Measurements from ENCODE around the gene PIK3AP1. TPM values are rescaled to one million over a fixed set of nuclear protein-coding genes. Genes with fewer than 3 reads are reported as not detected.
A peak's percentile ranks its signal among the peaks of the same experiment; 100 is the strongest.

The PIK3AP1 gene
- polyA plus RNA-seq, 2 of the 4 experiments (the other 2 are of a cell fraction): 1.6 to 3.2 TPM

GRCh38 chr10:96675846-96676245 lies 44.5 kb downstream of the PIK3AP1 start:
- no peak overlapping the region for H3K27ac ChIP-seq
- no peak for DNase-seq (ENCODE audit: low read depth in 1 of 2, low spot score in 1 of 2)
- no peak overlapping the region for H3K4me3 ChIP-seq
- no peaks in the 10 kb centered on the region for H3K9me3 ChIP-seq
- FAIRE-seq: no peak
- 63% methylated on average over 3 of the region's 3 CpGs for WGBS (ENCODE audit: missing lambda C conversion rate)
- H3K4me2 ChIP-seq: no peak overlapping the region
- H3K4me1 ChIP-seq: peaks cover 18% of the 10 kb centered on the region
- POLR2A ChIA-PET: no interaction called here
- CTCF ChIA-PET: interaction anchor here (0.8 kb wide), 1 partner anchor 33 kb away, joined by 3 read pairs; no protein-coding TSS in a partner anchor
- ATAC-seq: no peak
- TF ChIP-seq KDM1A (IDR thresholded peaks at IDR 0.05; ENCODE audit: low read depth): no peak
- TF ChIP-seq ZC3H11A (IDR thresholded peaks at IDR 0.05): no peak
- TF ChIP-seq E2F6 (IDR thresholded peaks at IDR 0.05; ENCODE audit: borderline replicate concordance, low read depth): no peak
- TF ChIP-seq CHD2 (IDR thresholded peaks at IDR 0.05; ENCODE audit: low read length, partially characterized antibody): no peak
- TF ChIP-seq BHLHE40 (IDR thresholded peaks at IDR 0.05; ENCODE audit: low read depth, low read length): no peak
- no peak for TF ChIP-seq ESRRA (IDR thresholded peaks at IDR 0.05; ENCODE audit: borderline replicate concordance, low read length)
- no peak for TF ChIP-seq CBX2 (IDR thresholded peaks at IDR 0.05; ENCODE audit: borderline replicate concordance, low read depth)
- no peak for TF ChIP-seq CEBPB (IDR thresholded peaks at IDR 0.05)
- no peak for TF ChIP-seq JUNB (IDR thresholded peaks at IDR 0.05)
- no peak for TF ChIP-seq RAD21 (conservative IDR thresholded peaks at IDR 0.05 in 1 of 2, IDR thresholded peaks at IDR 0.05 in 1 of 2)
- no peak for TF ChIP-seq PBX3 (IDR thresholded peaks at IDR 0.05)
- no peak for TF ChIP-seq FOSL2 (IDR thresholded peaks at IDR 0.05)
- no peak for TF ChIP-seq FOSL2 (CRISPR knock-in tag; IDR thresholded peaks at IDR 0.05)
- no peak for TF ChIP-seq ELK1 (IDR thresholded peaks at IDR 0.05; ENCODE audit: low read depth, low read length)
- TF ChIP-seq FOXS1 (CRISPR knock-in tag; IDR thresholded peaks at IDR 0.05): no peak
- TF ChIP-seq RFX5 (IDR thresholded peaks at IDR 0.05): no peak
- no peak for TF ChIP-seq RARB (CRISPR knock-in tag; IDR thresholded peaks at IDR 0.05)

GRCh38 chr10:96673318-96674099 lies 46.8 kb downstream of the PIK3AP1 start:
- Histone ChIP-seq H3K9me3 (no peaks in the 10 kb centered on the region), H3K4me2 (peak overlapping the region; percentile 65), H3K4me3 (no peak overlapping the region), H3K4me1 (peaks cover 30% of the 10 kb centered on the region), H3K27ac (peak overlapping the region in 1 of 2 experiments; percentile 40; a peak in 3 of 6 replicates)
- 52% methylated on average over 11 of the region's 11 CpGs for WGBS (ENCODE audit: missing lambda C conversion rate)
- POLR2A ChIA-PET: no interaction called here
- FAIRE-seq: no peak
- peak in 1 of 2 experiments; percentile 39; a peak in 3 of 6 replicates for ATAC-seq
- CTCF ChIA-PET: interaction anchor here (1.1 to 1.4 kb wide), 6 partner anchors 10 to 237 kb away, joined by 3 read pairs; no protein-coding TSS in a partner anchor
- DNase-seq (ENCODE audit: low read depth in 1 of 2, low spot score in 1 of 2): peak in 1 of 2 experiments; percentile 20
- no peak for TF ChIP-seq BHLHE40 (IDR thresholded peaks at IDR 0.05; ENCODE audit: low read depth, low read length)
- TF ChIP-seq EHF (CRISPR knock-in tag; IDR thresholded peaks at IDR 0.05): no peak
- TF ChIP-seq MAFK (IDR thresholded peaks at IDR 0.05; ENCODE audit: partially characterized antibody): no peak
- TF ChIP-seq MYC (IDR thresholded peaks at IDR 0.05; ENCODE audit: borderline replicate concordance, low read length): no peak
- TF ChIP-seq ZSCAN20 (CRISPR knock-in tag; IDR thresholded peaks at IDR 0.05): no peak
- TF ChIP-seq HOXA7 (CRISPR knock-in tag; IDR thresholded peaks at IDR 0.05): no peak
- no peak for TF ChIP-seq RNF2 (IDR thresholded peaks at IDR 0.05; ENCODE audit: borderline replicate concordance, low read depth)
- TF ChIP-seq HEYL (CRISPR knock-in tag; IDR thresholded peaks at IDR 0.05): no peak
- no peak for TF ChIP-seq EP300 (IDR thresholded peaks at IDR 0.05)
- TF ChIP-seq CHD4 (IDR thresholded peaks at IDR 0.05; ENCODE audit: borderline replicate concordance): no peak
- no peak for TF ChIP-seq RCOR1 (IDR thresholded peaks at IDR 0.05; ENCODE audit: low read depth, low read length)
- TF ChIP-seq MAZ (IDR thresholded peaks at IDR 0.05; ENCODE audit: borderline replicate concordance, low read depth, low read length): no peak
